SU-DHL-6 (cell line): ENCODE data around the gene SLC39A3.

Experiments used
- H2AFZ ChIP-seq: fragments of 200-600 bp; sonication (generic); 2 replicates; pipeline ENCODE4 v1.6.1; 2014; ENCODE audit warnings: low read depth, mild to moderate bottlenecking, moderate library complexity, mixed read lengths, antibody characterized with exemption, low read length; ENCODE audit not compliant: severe bottlenecking
- H3F3A ChIP-seq: fragments of 200-600 bp; shearing (Covaris generic); 2 replicates; pipeline ENCODE4 v1.6.0; 2016; ENCODE audit warnings: antibody characterized with exemption, mild to moderate bottlenecking; ENCODE audit not compliant: insufficient read depth
- H3K27ac ChIP-seq: fragments of 200-600 bp; sonication (generic); 2 replicates; pipeline ENCODE4 v1.5.1; 2016; ENCODE audit warnings: low read depth, mild to moderate bottlenecking, low read length, moderate library complexity, mixed read lengths
- H3K27me3 ChIP-seq: fragments of 200-600 bp; sonication (generic), shearing (Covaris generic); 2 replicates; pipeline ENCODE4 v1.6.0; 2014; ENCODE audit warnings: mild to moderate bottlenecking, low read length
- H3K36me3 ChIP-seq: fragments of 200-600 bp; sonication (generic); 2 replicates; pipeline ENCODE4 v1.6.1; 2014; ENCODE audit warnings: mild to moderate bottlenecking, low read length, mixed read lengths
- H3K4me2 ChIP-seq: fragments of 300-600, 200-600 bp; shearing (Covaris generic), sonication (generic); 2 replicates; pipeline ENCODE4 v1.6.0; 2014; ENCODE audit warnings: low read length, low read depth, mild to moderate bottlenecking; ENCODE audit not compliant: poor library complexity, severe bottlenecking
- H3K4me3 ChIP-seq: fragments of 200-600 bp; sonication (generic); 2 replicates; pipeline ENCODE4 v1.5.1; 2014; ENCODE audit warnings: antibody characterized with exemption, low read length, mild to moderate bottlenecking, mixed read lengths; ENCODE audit not compliant: insufficient read depth, poor library complexity, severe bottlenecking
- H3K79me2 ChIP-seq: fragments of 200-600 bp; sonication (generic); 2 replicates; pipeline ENCODE4 v1.6.1; 2014; ENCODE audit warnings: mild to moderate bottlenecking, low read length, moderate library complexity; ENCODE audit not compliant: insufficient read depth
- H3K9ac ChIP-seq: fragments of 200-600 bp; sonication (generic); 2 replicates; pipeline ENCODE4 v1.7.0; 2014; ENCODE audit warnings: mild to moderate bottlenecking, low read length
- H3K9me2 ChIP-seq: fragments of 200-600 bp; sonication (generic); replicated peaks from 2 replicates; pipeline ENCODE4 v1.6.1; 2014; ENCODE audit warnings: low read length; ENCODE audit not compliant: insufficient read depth
- H3K9me3 ChIP-seq: fragments of 200-600 bp; sonication (generic); 2 replicates; pipeline ENCODE4 v1.6.1; 2014; ENCODE audit warnings: low read length, mixed read lengths; ENCODE audit not compliant: insufficient read depth
- H4K20me1 ChIP-seq: fragments of 200-600 bp; sonication (generic); 2 replicates; pipeline ENCODE4 v1.6.1; 2014; ENCODE audit warnings: low read depth, mild to moderate bottlenecking, antibody characterized with exemption, low read length, moderate library complexity, mixed read lengths
- CTCF ChIP-seq: fragments of 200-600 bp; sonication (generic); IDR thresholded peaks from one replicate; pipeline ENCODE4 v1.5.1; 2017; ENCODE audit warnings: antibody characterized with exemption, mild to moderate bottlenecking, low read length, moderate library complexity; ENCODE audit not compliant: insufficient read depth, poor library complexity, severe bottlenecking
- EZH2phosphoT487 ChIP-seq: fragments of 200-600 bp; sonication (generic), shearing (Covaris generic); conservative IDR thresholded peaks from 2 replicates; pipeline ENCODE4 v1.6.1; 2018; ENCODE audit warnings: mild to moderate bottlenecking, antibody characterized with exemption, low read length, moderate library complexity, mixed read lengths

The SLC39A3 gene

GRCh38 chr19:2763687-2764086 lies 23.9 kb upstream of the SLC39A3 start:
- H3F3A ChIP-seq = no peaks in the 10 kb centered on the region
- H3K4me3 ChIP-seq = no peak overlapping the region
- H3K9ac ChIP-seq = no peak overlapping the region
- H3K27ac ChIP-seq = no peak overlapping the region
- TF ChIP-seq EZH2phosphoT487 (no peak), CTCF (no peak)
- no peak overlapping the region for H2AFZ ChIP-seq
- no peaks in the 10 kb centered on the region for H3K36me3 ChIP-seq
- H3K79me2 ChIP-seq = 0 out of 2 replicates have a peak, but pooled peaks cover under 1% of the 10 kb centered on the region
- no peak overlapping the region for H3K4me2 ChIP-seq
- no peaks in the 10 kb centered on the region for H3K9me2 ChIP-seq
- no peaks in the 10 kb centered on the region for H3K27me3 ChIP-seq
- H3K9me3 ChIP-seq = no peaks in the 10 kb centered on the region
- no peaks in the 10 kb centered on the region for H4K20me1 ChIP-seq

GRCh38 chr19:2762783-2763496 lies 23.1 kb upstream of the SLC39A3 start:
- no peaks in the 10 kb centered on the region for H4K20me1 ChIP-seq
- no peak overlapping the region for H3K4me3 ChIP-seq
- H3K27me3 ChIP-seq = no peaks in the 10 kb centered on the region
- no peak overlapping the region for H2AFZ ChIP-seq
- TF ChIP-seq CTCF (no peak), EZH2phosphoT487 (no peak)
- no peaks in the 10 kb centered on the region for H3K9me3 ChIP-seq
- H3K9me2 ChIP-seq = no peaks in the 10 kb centered on the region
- no peaks in the 10 kb centered on the region for H3K79me2 ChIP-seq
- H3K27ac ChIP-seq = no peak overlapping the region
- no peaks in the 10 kb centered on the region for H3K36me3 ChIP-seq
- no peak overlapping the region for H3K4me2 ChIP-seq
- no peak overlapping the region for H3K9ac ChIP-seq
- no peaks in the 10 kb centered on the region for H3F3A ChIP-seq

- TF ChIP-seq EZH2phosphoT487 = no peak
- TF ChIP-seq CTCF = no peak
- Histone ChIP-seq H4K20me1 (no peaks in the 10 kb centered on the region), H3K79me2 (no peaks in the 10 kb centered on the region), H3F3A (no peaks in the 10 kb centered on the region), H3K9me2 (no peaks in the 10 kb centered on the region), H3K9ac (no peak overlapping the region), H3K4me2 (no peak overlapping the region), H2AFZ (no peak overlapping the region), H3K36me3 (no peaks in the 10 kb centered on the region), H3K27ac (no peak overlapping the region), H3K4me3 (no peak overlapping the region), H3K9me3 (no peaks in the 10 kb centered on the region), H3K27me3 (no peaks in the 10 kb centered on the region)
Measured at GRCh38 chr19:2761876-2762782, 22.3 kb upstream of the SLC39A3 start.
